HL-60 (cell line): ENCODE results near the gene CLIC6.

Experiments used
- POLR2AphosphoS5 ChIP-seq: IDR thresholded peaks from 2 replicates; pipeline ENCODE4 v1.6.1; 2012; ENCODE audit warnings: low read depth
- TF ChIP-seq, protein P1 (sequence below): IDR thresholded peaks from one replicate; pipeline ENCODE4 v1.5.1; 2011; ENCODE audit warnings: low read length, control low read depth, inconsistent platforms; ENCODE audit not compliant: insufficient read depth

DNA sequence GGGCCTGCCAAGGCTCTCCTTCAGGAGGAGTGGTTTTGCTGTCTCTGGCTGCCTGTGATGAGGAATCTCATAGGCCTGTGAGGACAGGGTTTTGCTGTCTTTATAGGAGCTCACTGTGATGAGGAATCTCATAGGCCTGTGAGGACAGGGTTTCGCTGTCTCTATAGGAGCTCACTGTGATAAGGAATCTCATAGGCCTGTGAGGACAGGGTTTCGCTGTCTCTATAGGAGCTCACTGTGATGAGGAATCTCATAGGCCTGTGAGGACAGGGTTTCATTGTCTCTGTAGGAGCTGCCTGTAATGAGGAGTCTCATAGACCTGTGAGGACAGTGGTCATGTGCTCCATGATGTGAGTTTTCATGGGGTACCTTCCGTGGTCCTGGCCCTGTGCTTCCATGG is 29.0 kb downstream of the CLIC6 start:
- TF ChIP-seq, protein P1, sequence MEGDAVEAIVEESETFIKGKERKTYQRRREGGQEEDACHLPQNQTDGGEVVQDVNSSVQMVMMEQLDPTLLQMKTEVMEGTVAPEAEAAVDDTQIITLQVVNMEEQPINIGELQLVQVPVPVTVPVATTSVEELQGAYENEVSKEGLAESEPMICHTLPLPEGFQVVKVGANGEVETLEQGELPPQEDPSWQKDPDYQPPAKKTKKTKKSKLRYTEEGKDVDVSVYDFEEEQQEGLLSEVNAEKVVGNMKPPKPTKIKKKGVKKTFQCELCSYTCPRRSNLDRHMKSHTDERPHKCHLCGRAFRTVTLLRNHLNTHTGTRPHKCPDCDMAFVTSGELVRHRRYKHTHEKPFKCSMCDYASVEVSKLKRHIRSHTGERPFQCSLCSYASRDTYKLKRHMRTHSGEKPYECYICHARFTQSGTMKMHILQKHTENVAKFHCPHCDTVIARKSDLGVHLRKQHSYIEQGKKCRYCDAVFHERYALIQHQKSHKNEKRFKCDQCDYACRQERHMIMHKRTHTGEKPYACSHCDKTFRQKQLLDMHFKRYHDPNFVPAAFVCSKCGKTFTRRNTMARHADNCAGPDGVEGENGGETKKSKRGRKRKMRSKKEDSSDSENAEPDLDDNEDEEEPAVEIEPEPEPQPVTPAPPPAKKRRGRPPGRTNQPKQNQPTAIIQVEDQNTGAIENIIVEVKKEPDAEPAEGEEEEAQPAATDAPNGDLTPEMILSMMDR, result no peak
- no peak for TF ChIP-seq POLR2AphosphoS5
